ENCODE measurements around the gene GLI1.
"Not testable (repeated sequence)": the region's sequence is repeated elsewhere in the genome, so short reads cannot be mapped to it uniquely, and the experiment has no call there.

The GLI1 gene

DNA sequence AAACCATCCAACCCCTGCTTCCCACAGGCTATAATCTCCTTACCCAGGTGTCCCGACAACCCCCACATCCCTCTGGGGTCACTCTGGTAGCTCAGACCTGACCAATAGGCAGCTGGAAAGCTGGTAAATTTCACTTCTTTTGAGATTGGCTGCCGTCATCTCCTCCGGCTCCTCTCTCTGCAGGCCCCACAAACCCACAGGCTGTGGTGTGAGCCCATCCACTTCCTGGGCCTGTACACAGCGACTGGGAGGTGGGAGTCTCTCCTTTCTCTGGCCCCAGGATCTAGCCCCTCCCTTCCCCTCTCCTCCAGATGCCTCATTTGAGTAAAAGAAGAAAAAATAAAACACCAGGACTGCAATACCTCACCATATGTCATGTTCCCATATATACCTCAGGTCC, 24.3 kb upstream of the GLI1 start:
- peak overlapping the region in 8 of 11 experiments; percentile 26 to 56 (median 41); a peak in 15 of 22 replicates for H3K27ac ChIP-seq
- H3K4me1 ChIP-seq: peaks cover 10 to 28% (median 23%) of the 10 kb centered on the region in 10 experiments; a peak in 19 of 20 replicates
- H3K9ac ChIP-seq: peak overlapping the region in 9 of 11 experiments; percentile 9 to 51 (median 35); a peak in 11 of 22 replicates
- no peak for TF ChIP-seq Cebpa-rat (IDR thresholded peaks at IDR 0.05)
- H3K36me3 ChIP-seq: no peaks in the 10 kb centered on the region
- no peaks in the 10 kb centered on the region for H3K27me3 ChIP-seq
- no peak overlapping the region for H3K4me3 ChIP-seq
- H4K20me1 ChIP-seq: no peaks in the 10 kb centered on the region
- peak overlapping the region; percentile 5 to 56 (median 49); a peak in 18 of 22 replicates for H3K4me2 ChIP-seq
- no peaks in the 10 kb centered on the region for H3K9me3 ChIP-seq (replicated peaks in 1 of 11)

DNA sequence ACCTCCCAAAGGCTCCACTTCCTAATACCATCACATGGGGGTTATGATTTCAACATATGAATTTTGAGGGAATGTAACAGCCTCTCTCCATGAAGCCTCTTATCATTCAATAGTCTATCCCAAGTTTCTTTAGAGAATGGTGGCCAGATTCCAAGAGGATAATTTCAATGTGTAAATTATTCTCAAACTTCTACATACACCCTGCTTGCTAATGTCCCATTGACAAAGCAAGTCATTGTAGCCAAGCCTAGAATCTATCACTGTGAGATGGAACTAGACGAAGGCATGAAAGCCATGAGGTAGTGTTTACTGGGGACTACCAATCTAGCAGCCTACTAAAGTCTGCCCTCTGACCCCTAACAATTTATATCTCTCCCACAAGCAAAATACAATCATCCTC, 21.2 kb upstream of the GLI1 start:
- H3K27ac ChIP-seq: no peak overlapping the region
- peaks cover 7 to 18% (median 16%) of the 10 kb centered on the region in 11 experiments; a peak in 19 of 22 replicates for H3K9me3 ChIP-seq (replicated peaks in 1 of 11)
- no peak overlapping the region for H3K4me2 ChIP-seq
- H4K20me1 ChIP-seq: no peaks in the 10 kb centered on the region
- H3K9ac ChIP-seq: no peak overlapping the region
- no peak overlapping the region for H3K4me3 ChIP-seq
- H3K36me3 ChIP-seq: no peaks in the 10 kb centered on the region
- H3K27me3 ChIP-seq: no peaks in the 10 kb centered on the region
- no peak for TF ChIP-seq Cebpa-rat (IDR thresholded peaks at IDR 0.05)
- peaks cover 10 to 20% (median 12%) of the 10 kb centered on the region in 10 experiments; a peak in 17 of 20 replicates for H3K4me1 ChIP-seq

- no peaks in the 10 kb centered on the region for H3K36me3 ChIP-seq
- H3K4me1 ChIP-seq: peaks cover 6 to 13% (median 9%) of the 10 kb centered on the region in 10 experiments; a peak in 18 of 20 replicates
- no peak overlapping the region for H3K9ac ChIP-seq
- no peak overlapping the region for H3K4me3 ChIP-seq
- no peak overlapping the region for H3K4me2 ChIP-seq
- no peaks in the 10 kb centered on the region for H3K27me3 ChIP-seq
- H3K9me3 ChIP-seq (replicated peaks in 1 of 11): peaks cover 7 to 18% (median 16%) of the 10 kb centered on the region in 11 experiments; a peak in 19 of 22 replicates
- no peak for TF ChIP-seq Cebpa-rat (IDR thresholded peaks at IDR 0.05)
- no peak overlapping the region for H3K27ac ChIP-seq
- H4K20me1 ChIP-seq: no peaks in the 10 kb centered on the region
These were observed 19.8 kb upstream of the GLI1 start for GRCh38 chr12:57439762-57440266.

- not testable (repeated sequence) for H3K36me3 ChIP-seq, H4K20me1 ChIP-seq, H3K4me2 ChIP-seq, H3K9ac ChIP-seq, H3K27me3 ChIP-seq, H3K4me3 ChIP-seq, H3K27ac ChIP-seq
- Histone ChIP-seq H3K4me1 (peaks cover 0 to 14% (median 0%) of the 10 kb centered on the region in 10 experiments; a peak in 3 of 20 replicates), H3K9me3 (replicated peaks in 1 of 11) (peaks cover 7 to 18% (median 16%) of the 10 kb centered on the region in 11 experiments; a peak in 19 of 22 replicates)
These were observed 18.2 kb upstream of the GLI1 start for GRCh38 chr12:57441393-57441792.

GRCh38 chr12:57441846-57442427, 17.6 kb upstream of the GLI1 start:
- H3K27me3 ChIP-seq: no peaks in the 10 kb centered on the region

GRCh38 chr12:57444337-57444736, 15.2 kb upstream of the GLI1 start:
- Histone ChIP-seq H3K9me3 (replicated peaks in 1 of 11) (peaks cover 7 to 18% (median 16%) of the 10 kb centered on the region in 11 experiments; a peak in 19 of 22 replicates), H3K4me1 (peaks cover 0 to 14% (median 0%) of the 10 kb centered on the region in 10 experiments; a peak in 3 of 20 replicates)
- not testable (repeated sequence) for H3K36me3 ChIP-seq, H3K4me2 ChIP-seq, H3K27me3 ChIP-seq, H3K4me3 ChIP-seq, H3K9ac ChIP-seq, H4K20me1 ChIP-seq, H3K27ac ChIP-seq

More at GRCh38 chr12:57441846-57442427, 17.6 kb upstream of the GLI1 start:
- no peak for TF ChIP-seq Cebpa-rat (IDR thresholded peaks at IDR 0.05)
- Histone ChIP-seq H4K20me1 (no peaks in the 10 kb centered on the region), H3K4me1 (peaks cover 0 to 14% (median 0%) of the 10 kb centered on the region in 10 experiments; a peak in 3 of 20 replicates), H3K4me3 (no peak overlapping the region), H3K4me2 (no peak overlapping the region), H3K9ac (no peak overlapping the region), H3K9me3 (replicated peaks in 1 of 11) (peaks cover 7 to 18% (median 16%) of the 10 kb centered on the region in 11 experiments; a peak in 19 of 22 replicates), H3K36me3 (no peaks in the 10 kb centered on the region), H3K27ac (no peak overlapping the region)

DNA sequence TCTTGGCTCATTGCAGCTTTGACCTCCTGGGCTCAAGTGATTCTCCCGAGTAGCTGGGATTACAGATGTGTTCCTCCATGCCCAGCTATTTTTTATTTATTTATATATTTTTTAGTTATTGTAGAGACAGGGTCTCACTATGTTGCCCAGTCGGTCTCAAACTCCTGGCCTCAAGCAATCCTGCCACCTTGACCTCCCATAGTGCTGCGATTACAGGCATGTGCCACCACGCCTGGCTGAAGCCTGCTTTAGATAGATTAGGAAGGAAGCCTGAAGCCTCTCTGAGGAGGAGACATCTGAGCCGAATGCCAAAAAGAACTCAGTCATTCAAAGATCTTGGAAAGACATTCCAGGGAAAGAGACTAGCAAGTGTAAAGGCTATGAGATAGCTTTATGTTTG, 14.8 kb upstream of the GLI1 start:
- H3K27ac ChIP-seq: no peak overlapping the region
- H3K4me3 ChIP-seq: no peak overlapping the region
- H4K20me1 ChIP-seq: no peaks in the 10 kb centered on the region
- no peaks in the 10 kb centered on the region for H3K27me3 ChIP-seq
- no peak for TF ChIP-seq Cebpa-rat (IDR thresholded peaks at IDR 0.05)
- peaks cover 7 to 18% (median 16%) of the 10 kb centered on the region in 11 experiments; a peak in 19 of 22 replicates for H3K9me3 ChIP-seq (replicated peaks in 1 of 11)
- H3K36me3 ChIP-seq: no peaks in the 10 kb centered on the region
- peaks cover 0 to 14% (median 0%) of the 10 kb centered on the region in 10 experiments; a peak in 3 of 20 replicates for H3K4me1 ChIP-seq
- H3K9ac ChIP-seq: no peak overlapping the region
- no peak overlapping the region for H3K4me2 ChIP-seq

DNA sequence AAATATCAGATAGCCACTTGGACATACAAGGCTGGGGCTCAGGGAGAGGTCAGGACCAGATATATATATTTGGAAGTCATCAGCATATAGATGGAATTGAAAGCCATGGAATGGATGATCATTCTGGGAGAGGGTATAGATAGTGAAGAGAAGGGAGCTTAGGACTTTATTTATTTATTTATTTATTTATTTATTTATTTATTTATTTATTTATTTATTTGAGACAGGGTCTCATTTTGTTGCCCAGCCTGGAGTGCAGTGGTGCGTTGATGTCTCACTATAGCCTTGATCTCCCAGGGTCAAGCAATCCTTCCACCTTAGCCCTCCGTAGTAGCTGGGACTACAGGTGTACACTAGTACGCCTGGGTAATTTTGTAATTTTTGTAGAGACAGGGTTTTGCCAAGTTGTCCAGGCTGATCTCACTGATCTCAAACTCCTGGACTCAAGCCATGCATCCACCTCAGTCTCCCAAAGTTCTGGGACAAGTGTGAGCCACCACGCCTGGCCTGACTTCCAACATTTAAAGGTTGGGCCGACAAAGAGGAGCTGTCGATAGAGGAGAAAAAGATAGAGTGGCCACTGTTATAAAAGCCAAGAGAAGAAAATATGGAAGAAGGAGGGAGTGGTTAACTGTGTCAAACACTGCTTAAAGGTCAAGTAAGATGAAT, 13.2 kb upstream of the GLI1 start:
- Histone ChIP-seq H3K4me1 (peaks cover 2 to 19% (median 5%) of the 10 kb centered on the region in 10 experiments), H3K4me3 (no peak overlapping the region), H4K20me1 (no peaks in the 10 kb centered on the region), H3K36me3 (no peaks in the 10 kb centered on the region), H3K4me2 (no peak overlapping the region), H3K9ac (no peak overlapping the region), H3K27ac (no peak overlapping the region), H3K9me3 (replicated peaks in 1 of 11) (peaks cover 4 to 10% (median 8%) of the 10 kb centered on the region in 11 experiments; a peak in 18 of 22 replicates), H3K27me3 (no peaks in the 10 kb centered on the region)
- TF ChIP-seq Cebpa-rat (IDR thresholded peaks at IDR 0.05): no peak

DNA sequence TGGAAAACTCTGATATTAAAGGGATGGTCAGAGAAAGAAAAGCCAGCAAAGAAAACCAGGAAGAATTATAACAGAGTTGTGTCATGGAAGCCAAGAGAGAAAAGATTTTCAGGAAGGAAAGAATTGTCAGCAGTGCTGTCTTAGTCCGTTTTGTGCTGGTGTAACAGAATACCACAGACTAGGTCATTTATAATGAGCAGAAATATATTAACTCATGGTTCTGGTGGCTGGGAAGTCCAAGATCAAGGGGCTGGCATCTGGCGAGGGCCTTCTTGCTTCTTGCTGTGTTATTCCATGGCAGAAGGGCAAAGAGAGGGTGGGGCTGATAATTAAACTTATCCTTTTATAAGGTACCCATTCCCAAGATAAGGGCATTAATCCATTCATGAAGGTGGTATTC, 10.9 kb upstream of the GLI1 start:
- H4K20me1 ChIP-seq: no peaks in the 10 kb centered on the region
- no peak overlapping the region for H3K4me3 ChIP-seq
- no peaks in the 10 kb centered on the region for H3K27me3 ChIP-seq
- H3K36me3 ChIP-seq: no peaks in the 10 kb centered on the region
- TF ChIP-seq Cebpa-rat (IDR thresholded peaks at IDR 0.05): no peak
- no peak overlapping the region for H3K4me2 ChIP-seq
- H3K9me3 ChIP-seq (replicated peaks in 1 of 11): no peaks in the 10 kb centered on the region
- no peak overlapping the region for H3K9ac ChIP-seq
- H3K27ac ChIP-seq: no peak overlapping the region
- H3K4me1 ChIP-seq: peaks cover 24 to 36% (median 27%) of the 10 kb centered on the region in 10 experiments

Data from BLaER1 treated with 17β-estradiol and CSF1 and Interleukin-3, amounts not matched to agents 10 nM and 100 nM (cell line).